A673 (cell line): ENCODE measurements around the gene C2CD3.

Experiments
- EZH2 ChIP-seq: fragments of 200-600 bp; sonication (generic); IDR thresholded peaks from 2 replicates; pipeline ENCODE4 v1.6.1; 2017; ENCODE audit warnings: borderline replicate concordance, low read depth, mild to moderate bottlenecking, mixed read lengths, antibody characterized with exemption, low read length; ENCODE audit not compliant: poor library complexity, severe bottlenecking
- TF ChIP-seq, protein P1 (sequence below): fragments of 300-800, 200-600 bp; sonication (generic); conservative IDR thresholded peaks from 2 replicates; pipeline ENCODE4 v1.5.1; 2017; ENCODE audit warnings: low read depth, mild to moderate bottlenecking, antibody characterized with exemption, low read length, moderate library complexity, mixed read lengths

DNA sequence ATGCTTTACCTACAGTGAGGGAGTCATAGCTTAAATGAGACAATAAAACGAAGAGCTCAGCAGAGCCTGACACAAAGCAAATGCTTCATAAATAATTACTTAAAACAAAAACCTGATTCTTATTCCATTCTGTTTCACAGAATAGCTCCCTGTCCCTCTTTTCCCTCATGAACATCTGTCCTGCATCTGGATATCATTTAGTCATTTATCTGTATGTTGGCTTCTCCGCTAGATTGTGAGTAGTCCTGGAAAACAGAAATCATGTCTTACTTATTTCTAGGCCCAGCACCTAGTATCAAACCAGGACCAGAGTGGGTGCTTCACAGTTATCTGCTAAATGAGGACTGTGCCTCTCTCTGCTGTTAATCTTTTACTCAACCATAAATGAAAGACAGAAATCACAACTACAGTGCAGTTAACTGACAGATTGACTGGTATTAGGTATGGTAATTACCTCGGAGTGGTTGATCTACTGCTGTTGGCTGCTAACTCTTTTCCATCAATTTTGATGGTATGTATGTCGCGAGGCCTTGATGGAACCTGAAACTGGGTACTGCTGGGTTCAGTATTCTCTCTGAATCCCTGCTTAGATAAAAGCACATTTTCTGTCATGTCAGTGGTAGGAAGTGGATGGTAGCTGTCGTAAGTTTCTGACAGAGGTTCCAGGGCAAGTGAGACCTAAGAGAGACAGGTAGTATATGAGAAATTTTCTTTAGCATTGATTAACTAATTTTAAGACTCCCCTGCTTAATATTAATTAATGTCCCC, 31.5 kb downstream of the C2CD3 start:
- TF ChIP-seq EZH2 = no peak
- TF ChIP-seq, protein P1, sequence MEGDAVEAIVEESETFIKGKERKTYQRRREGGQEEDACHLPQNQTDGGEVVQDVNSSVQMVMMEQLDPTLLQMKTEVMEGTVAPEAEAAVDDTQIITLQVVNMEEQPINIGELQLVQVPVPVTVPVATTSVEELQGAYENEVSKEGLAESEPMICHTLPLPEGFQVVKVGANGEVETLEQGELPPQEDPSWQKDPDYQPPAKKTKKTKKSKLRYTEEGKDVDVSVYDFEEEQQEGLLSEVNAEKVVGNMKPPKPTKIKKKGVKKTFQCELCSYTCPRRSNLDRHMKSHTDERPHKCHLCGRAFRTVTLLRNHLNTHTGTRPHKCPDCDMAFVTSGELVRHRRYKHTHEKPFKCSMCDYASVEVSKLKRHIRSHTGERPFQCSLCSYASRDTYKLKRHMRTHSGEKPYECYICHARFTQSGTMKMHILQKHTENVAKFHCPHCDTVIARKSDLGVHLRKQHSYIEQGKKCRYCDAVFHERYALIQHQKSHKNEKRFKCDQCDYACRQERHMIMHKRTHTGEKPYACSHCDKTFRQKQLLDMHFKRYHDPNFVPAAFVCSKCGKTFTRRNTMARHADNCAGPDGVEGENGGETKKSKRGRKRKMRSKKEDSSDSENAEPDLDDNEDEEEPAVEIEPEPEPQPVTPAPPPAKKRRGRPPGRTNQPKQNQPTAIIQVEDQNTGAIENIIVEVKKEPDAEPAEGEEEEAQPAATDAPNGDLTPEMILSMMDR = no peak
